Fibroblast of skin of left biceps (primary cell): ENCODE measurements around the gene DGCR2.
"Not testable (repeated sequence)": the region's sequence is repeated elsewhere in the genome, so short reads cannot be mapped to it uniquely, and the experiment has no call there.

Experiments
- DNase-seq, 2 experiments: peaks; one replicate each; pipeline ENCODE4 v3.0.0-alpha.2; 2013; ENCODE audit warnings: low read depth in 2 of 2

DGCR2 gene, protein sequence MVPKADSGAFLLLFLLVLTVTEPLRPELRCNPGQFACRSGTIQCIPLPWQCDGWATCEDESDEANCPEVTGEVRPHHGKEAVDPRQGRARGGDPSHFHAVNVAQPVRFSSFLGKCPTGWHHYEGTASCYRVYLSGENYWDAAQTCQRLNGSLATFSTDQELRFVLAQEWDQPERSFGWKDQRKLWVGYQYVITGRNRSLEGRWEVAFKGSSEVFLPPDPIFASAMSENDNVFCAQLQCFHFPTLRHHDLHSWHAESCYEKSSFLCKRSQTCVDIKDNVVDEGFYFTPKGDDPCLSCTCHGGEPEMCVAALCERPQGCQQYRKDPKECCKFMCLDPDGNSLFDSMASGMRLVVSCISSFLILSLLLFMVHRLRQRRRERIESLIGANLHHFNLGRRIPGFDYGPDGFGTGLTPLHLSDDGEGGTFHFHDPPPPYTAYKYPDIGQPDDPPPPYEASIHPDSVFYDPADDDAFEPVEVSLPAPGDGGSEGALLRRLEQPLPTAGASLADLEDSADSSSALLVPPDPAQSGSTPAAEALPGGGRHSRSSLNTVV

GRCh38 chr22:19122143-19122751, at the start of gene DGCR2:
DGCR2 (minus strand) TSS chr22:19122412; CDS start chr22:19122206, 206 bp downstream.
- DNase-seq = peak; percentile 87 to 88

DNA sequence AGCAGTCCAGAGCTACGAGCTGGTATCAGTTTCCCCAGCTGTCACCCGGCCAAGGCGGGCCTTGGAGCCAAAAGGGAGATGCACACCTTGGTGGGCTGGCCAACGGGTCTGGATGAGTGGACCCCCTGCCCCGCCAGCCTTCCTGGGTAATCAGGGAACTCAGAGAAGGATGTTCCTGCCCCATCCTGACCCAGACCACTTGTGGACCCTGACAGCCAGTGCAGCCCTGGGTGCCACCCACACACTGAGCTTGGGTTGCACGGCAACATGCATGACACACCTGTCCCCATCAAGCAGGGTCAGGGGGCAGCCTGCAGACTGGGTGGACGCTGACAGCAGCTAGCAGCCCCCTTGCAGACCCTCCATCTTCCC, 47.7 kb upstream of the DGCR2 start:
- no peak for DNase-seq

DNA sequence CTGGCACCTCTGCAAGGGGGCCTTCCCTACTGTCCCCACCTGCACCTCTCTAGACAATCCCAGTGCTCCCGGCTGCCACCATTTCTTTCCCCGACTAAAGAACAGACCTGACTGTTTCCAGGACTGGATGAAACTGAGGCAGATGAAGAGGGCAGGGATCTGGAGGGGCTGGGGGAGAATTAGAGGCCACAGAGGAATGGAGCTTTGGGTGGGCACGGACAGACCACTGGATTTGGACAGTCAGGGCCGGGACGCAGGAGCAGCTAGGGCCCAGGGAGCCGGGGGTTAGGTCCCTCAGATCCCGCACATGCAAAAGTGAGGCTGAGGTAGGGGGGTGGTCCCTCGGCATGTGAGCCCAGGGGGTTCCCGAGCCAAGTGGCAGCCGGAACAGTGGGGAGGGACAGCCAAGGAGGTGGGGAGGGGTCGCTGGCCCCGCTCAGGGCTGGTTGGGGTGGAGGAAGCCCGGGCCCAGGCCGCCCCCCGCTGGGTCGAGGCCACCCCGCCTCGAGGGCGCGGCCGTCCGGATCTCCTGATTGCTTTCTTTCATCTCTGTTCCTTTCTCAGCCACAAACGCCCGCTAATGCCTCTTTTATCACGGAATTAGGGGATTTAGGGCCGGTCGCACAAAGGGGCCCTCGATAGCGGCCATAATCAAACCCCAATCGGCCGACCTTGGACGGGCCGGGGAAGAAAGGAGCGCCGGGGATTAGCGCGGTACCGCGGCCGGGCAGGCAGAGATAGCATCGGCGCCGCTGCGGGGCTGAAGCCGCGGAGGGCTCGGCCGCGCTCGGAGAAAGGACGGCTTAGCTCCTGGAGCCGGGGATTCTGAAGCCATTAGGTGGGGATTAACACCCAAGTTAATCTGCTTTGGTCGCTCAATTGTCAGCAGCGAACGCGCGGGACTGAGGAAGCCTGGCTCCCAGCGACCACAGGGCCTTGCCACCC, 47.1 kb upstream of the DGCR2 start:
- DNase-seq = no peak

- DNase-seq = no peak
These were observed 46.1 kb upstream of the DGCR2 start for GRCh38 chr22:19168088-19168890.

DNA sequence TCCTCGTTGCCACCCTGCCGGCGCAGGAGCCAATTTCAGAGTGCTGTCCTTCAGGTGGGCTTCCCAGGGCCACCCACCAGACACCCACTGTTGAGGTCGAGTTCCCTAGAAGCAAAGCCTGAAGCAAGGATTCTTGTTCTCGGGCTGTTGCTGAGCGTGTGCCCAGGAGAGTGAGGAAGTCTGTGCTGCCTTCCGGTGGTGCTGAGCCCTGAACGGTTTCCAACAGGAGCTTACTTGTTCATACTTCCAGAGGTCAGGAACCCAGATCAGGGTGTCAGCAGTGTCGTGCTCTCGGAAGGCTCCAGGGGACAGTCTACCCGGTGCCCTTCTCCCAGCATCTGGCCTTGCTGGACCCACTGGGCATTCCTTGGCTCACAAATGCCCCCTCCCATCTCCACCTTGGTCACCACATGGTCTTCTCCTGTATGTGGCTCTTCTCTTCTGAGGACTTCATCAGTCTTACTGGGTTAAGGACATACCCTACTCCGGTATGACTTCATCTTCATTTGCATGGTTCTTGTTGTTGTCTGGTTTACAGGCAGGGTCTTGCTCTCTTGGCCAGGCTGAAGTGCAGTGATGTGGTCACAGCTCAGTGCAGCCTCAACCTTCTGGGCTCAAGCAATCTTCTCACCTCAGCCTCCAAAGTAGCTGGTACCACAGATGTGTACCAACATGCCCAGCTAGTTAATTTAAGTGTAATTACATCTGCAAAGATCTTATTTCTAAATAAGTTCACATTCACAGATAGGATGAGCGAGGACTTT, 45.1 kb upstream of the DGCR2 start:
- no peak for DNase-seq

DNA sequence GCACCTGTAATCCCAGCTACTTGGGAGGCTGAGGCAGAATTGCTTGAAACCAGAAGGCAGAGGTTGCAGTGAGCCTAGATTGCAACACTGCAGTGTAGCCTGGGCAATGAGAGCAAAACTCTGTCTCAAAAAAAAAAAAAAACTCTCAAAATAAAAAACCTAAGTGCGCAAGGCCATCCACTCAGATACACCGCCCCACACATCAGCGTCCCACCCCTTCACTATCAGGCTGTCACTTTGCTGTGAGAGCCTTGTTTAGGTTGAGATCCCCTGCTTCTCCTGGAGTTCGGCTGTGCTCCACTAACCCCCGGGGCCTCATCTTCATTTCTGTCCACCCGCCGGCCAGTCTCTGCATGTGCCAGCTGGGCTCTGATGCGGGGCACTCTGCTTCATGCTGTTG, 44.2 kb upstream of the DGCR2 start:
- no peak for DNase-seq

GRCh38 chr22:19164425-19164824, 42.2 kb upstream of the DGCR2 start:
- no peak for DNase-seq

GRCh38 chr22:19158649-19159048, 36.4 kb upstream of the DGCR2 start:
- not testable (repeated sequence) for DNase-seq

GRCh38 chr22:19156109-19156508, 33.9 kb upstream of the DGCR2 start:
- DNase-seq = not testable (repeated sequence)

GRCh38 chr22:19152942-19153883, 31.0 kb upstream of the DGCR2 start:
- no peak for DNase-seq

DNA sequence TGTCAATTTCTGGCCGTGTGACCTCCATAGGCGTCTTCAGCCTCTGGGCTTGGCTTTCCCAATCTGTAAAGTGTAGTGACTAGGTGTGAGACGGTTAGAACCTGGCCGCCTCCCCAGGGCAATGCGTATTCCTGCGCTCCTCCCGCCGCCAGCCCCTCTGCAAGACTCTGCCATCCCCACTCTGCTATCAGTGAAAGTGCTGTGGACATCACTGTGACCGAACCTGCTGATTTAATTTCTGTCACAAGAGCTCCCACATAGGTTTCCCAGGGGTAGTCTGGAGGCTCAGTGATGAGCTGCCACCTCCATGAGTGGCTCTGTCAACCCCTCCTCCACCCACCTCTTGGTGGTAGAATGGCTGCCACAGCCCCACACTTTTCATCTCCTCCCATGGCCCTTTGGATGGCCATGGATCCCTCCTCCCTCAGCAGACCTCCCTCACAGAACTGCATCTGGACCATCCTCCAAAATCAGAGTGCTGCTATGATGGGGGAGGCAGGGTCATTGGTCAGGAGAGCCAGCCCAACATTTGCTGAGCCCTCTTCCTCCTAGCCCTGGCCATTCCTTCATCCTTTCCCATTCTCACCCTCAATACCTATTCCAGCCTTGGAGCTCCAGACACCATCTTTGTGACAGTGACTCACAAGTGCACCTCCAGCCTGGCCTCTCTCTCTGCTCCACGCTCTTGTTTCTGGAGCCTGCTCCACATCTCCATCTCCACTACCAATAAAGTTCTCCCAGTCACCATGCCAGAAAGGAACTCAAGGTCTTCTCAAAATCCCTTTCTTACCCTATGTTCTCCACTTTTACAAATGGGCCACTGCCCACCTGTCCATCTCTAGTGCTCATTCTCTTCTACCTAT, 29.3 kb upstream of the DGCR2 start:
- no peak for DNase-seq

- no peak for DNase-seq
These were observed 28.5 kb upstream of the DGCR2 start for GRCh38 chr22:19150482-19151328.

DNA sequence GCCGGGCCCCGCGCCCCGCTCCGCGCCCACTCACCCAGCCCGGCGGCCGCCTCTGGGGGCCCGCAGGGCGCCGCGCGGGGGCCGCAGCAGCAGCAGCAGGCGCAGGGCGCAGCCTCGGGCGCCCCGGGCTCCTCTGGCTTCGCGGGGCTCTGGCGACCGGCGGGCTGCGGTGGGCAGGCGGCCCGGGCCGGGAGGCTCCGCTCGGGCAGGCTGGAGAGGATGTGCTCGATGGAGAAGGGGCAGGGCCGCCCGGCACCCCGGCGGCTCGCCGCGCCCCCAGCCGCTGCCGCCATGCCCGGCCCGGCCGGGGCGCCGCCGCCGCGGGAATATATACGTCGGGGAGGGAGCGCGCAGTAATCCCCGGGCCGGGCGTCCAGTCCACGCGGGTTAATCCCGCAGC, 27.8 kb upstream of the DGCR2 start, which contains the start of gene GSC2:
Gene GSC2 (minus strand): TSS at position 302 of the 400 bp plus-strand sequence. CDS start 9 bp downstream, at position 293.
- DNase-seq = no peak

GRCh38 chr22:19149047-19149883, 27.1 kb upstream of the DGCR2 start:
- no peak for DNase-seq

DNA sequence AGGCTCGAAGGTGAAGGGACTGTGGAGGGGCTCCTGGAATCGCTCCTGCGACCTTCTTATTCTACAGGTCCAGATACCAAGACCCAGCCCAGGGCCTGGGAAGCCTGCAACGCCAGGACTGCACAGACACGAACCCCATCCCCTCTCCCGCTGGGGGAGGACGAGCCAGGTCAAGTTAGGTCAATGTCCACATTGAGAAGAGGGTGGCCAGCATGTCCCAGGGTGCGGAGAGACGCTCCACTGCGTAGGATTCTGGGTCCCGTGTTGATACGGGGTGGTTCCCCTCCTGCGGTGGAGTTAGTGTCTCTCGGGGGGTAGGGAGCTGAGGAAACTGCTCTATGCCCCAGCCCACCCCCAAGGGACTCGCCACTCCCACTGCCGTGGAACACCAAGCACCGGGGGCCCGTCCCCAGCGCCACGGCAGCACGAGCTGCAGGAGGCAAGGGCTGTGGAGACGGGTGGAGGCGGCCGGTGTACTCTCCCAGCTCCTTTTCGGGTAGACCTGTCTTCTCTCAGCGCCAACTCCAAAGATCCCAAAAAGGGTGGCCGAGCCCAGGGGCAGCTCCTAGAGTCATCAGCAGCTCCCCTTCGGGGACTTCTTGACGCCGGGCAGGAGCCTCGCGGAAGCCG, 26.3 kb upstream of the DGCR2 start:
- no peak for DNase-seq
